NCI-H2107 (cell line): Measurements from ENCODE around the gene HIVEP3.
A peak's percentile ranks its signal among the peaks of the same experiment; 100 is the strongest.
"Not testable (repeated sequence)": the region's sequence is repeated elsewhere in the genome, so short reads cannot be mapped to it uniquely, and the experiment has no call there.

Experiments
- DNase-seq: peaks from one replicate; lab custom pipeline; 2025; lab: John Stamatoyannopoulos, UW

HIVEP3 gene

DNA sequence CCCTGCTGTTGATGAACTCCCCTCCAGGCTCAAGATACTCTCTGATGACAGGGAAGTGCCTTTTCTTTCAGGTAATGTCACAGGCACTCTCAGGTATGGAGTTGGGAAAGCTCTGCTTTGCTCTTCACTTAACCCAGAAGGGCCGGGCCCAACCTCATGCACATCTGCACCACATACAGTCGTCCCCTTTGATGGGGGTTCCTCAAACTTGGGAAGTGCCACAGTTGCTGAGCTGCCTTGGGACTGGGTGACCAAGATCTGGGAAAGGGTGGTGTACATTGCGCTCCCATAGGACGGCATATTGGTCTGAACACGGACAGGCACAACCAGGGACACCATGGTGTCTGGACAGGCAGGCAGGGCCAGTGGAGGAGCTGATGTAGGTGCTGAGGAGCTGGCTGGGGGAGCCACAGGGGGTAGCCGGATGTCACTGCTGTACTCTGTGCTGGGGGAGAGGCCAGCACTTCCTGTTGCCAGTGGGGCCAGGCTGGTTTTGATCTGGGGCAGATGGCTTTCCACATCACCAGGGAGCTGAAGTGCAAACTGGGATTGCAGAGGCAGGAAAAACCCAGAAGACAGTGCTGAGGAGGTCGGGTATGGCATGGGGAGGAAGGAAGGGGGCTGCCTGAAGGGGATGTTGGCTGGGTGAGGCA is 338.1 kb downstream of the HIVEP3 start:
- no peak for DNase-seq

DNA sequence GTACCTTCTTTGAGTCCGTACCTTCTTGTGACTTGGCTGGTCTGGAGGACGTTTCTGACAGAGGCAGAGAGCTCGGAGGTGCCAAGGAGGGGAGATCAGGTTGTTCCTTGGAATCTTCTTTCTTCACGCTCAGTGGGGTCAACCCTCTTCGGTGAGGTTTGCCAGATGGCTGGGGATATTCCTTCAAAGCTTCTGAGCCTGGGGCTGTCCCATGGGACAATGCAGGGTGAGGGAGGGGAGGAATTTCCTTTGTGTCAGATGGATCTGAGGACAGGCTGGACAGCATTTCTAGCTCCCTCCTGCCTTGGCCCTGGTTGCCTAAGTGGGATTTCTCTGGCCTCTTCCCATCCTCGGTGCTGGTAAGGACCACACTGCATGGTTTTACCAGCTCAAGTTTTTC is 338.7 kb downstream of the HIVEP3 start:
- DNase-seq = no peak

DNA sequence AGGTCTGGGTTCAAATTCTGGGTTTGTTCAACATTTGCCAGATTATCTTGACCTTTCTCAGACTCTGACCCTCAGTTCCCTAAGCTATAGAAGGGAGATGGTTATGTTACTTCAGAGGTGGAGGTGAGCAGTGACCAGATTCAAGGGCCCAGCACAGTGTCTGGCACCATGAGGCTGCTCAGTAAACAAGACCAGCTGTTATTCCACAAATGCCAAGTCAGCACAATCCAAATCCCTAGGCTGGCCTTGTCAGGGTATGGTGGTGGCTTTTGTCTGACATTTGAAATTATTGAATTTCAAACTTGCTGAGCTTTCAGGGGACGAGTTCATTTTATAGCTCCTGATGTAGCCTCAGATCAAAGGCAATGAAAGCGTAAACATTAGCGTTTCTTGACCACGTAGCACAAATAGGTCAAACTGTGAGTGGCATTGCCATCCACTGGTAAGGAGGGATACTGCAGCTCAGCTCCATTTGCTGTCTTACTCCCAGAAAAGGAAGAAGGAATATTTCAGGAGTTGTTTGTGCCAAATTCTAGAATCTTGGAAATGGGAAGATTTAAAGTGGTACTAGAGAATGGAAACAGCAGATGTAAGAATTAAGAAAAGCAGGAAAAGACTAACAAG is 339.9 kb downstream of the HIVEP3 start:
- no peak for DNase-seq

DNA sequence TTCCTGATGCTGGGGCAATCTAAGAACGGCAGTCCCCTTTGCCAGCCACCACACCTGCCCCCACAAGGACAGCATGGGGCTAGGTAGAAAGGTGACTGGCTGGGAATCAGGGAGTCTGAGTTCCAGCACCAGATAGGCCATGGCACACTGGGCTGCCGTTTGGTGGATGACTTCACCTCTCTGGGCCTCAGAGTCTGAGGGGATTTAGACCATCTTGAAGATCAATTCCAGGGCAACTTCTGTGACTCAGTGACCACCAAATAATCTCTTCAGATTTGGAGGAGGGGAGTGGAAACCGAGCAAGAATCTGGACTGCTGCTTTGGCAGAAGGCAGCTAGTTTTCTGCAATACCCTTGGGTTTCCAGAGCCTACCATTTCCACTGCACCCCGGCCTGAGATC is 342.1 kb downstream of the HIVEP3 start:
- no peak for DNase-seq

DNA sequence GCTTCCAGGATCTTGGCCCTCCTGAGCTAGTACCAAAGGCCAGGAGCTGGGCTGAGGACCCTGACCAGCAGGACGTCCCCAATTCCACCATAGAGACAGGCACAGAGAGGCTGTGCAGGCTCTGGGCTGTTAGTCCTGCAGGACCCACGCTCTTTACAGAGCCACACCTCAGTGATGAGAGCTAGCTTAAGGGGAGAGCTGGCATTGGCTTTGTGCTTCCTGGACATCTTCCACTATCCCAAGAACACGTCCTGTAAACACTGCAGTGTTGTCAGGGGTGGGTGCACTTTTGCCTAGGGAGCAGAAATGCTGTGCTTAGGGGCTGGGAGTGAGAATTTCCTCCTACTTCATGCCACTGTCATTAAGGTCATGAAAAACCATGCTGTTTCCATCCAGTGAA is 342.5 kb downstream of the HIVEP3 start:
- no peak for DNase-seq

DNA sequence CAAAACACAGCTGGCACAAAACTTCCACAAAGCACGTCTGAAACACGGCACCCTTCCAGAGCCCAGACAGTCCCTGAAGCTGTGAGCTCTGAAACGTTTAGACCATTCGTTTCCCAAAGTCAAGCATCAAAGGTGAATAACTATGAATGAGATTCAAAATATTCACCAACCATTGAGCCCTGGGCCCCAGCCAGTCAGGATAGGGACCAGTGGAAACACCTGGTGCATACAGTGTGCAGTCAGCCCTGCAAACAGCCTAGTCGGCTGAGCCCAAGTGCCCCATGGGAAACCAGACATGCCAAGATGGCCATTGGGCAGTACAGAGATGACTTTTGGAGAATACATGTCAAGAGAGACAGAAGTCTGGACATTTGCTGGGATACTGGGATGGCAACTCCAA is 343.9 kb downstream of the HIVEP3 start:
- DNase-seq = no peak

DNA sequence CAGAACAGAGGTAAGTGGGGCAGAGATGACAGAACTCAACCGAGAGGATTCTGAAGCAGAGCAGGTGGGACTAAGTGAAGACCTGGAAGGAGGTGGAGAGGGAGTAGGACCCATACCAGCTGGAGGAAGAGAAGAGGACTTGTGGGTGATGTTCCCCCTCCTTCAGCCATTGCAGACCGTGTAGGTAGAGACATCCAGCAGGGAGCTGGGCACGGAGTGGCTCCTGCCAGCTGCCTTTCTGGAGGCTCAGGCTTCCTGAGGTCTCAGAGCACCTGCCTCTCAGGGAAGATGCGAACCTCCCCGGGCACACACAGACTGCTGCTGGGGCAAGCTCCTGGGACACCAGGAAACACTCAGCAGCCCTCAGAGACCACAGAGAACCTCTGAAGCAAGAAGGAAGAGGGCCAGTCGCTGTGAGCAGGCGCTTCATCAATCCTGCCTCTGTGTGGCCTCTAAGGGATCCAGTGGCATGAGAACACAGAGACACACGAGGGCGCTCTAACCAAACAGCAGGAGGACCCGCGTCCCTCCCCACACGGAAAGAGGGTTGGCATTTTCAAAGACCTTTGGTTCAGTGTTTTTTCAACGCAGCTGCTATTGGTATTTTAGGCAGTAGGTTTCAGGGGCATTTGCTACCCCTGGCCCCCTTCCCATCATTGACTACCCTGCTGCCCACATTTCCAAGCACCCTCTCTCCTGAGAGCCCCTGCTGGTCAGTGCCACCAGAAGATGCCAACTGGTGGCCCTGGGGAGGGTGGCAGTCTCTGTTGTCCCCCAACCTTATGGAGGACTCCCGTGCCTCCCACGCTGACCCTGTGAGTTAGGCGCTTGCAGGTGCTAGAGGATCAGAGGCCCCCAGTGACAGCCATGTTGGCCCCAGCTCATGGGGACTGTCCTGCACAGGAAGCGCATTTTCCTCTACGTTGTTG is 344.7 kb downstream of the HIVEP3 start:
- DNase-seq = peak; percentile 97

DNA sequence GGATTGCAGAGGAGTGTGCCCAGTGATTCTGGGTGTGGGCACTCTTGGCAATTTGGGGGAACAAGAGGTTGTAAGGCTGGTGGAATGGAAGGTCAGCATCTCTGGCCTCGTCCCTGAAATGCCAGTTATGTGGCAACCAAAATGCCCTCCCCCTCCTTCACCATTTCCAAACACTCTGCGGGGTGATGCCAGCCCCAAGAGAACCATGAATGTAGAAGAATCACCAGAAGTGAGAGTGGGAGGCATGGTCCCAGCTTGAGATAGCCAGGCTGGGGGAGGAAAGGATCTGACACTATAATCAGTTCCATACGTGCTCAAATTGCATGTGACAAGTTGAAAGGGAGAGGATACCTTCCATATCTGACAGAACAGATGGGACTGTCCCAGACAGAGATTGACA is 345.5 kb downstream of the HIVEP3 start:
- DNase-seq = no peak

DNA sequence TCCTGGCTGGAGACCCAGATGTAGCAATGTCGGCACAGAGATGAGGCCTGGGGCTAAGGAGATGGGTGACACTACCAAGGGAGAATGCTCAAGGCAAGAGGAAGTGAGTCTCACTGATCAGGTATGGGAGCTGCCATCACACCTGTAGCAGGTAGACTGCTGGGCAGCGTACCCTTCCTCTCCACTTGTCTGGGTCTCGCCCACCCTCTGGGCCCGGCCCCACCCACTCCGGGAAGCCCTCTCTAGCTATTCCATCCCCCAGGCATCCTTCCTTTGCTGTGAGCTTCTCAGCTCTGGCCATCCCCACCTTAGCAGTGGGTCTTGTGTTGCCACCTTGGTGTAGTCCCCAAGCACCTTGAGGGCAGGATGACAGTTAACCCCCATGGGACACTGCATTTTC is 346.5 kb downstream of the HIVEP3 start:
- DNase-seq = no peak

DNA sequence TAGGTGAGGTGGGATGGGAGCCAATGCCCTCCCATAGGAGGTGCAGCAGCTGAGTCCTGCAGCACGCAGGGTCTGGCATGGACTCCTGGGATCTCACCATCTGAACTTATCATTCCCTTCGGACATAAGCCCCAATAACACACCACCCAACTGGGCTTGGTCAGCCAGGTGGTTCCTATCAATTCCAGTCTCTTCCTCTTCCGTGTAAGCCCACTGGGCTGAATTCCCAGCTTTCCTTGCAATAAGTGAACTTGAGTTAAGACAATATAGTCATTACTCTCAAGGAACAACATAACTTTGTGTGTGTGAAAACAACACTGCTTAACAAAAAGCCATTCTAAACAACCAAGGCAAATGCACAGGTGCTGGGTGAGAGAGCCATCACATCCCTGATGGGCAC is 347.7 kb downstream of the HIVEP3 start:
- no peak for DNase-seq

DNA sequence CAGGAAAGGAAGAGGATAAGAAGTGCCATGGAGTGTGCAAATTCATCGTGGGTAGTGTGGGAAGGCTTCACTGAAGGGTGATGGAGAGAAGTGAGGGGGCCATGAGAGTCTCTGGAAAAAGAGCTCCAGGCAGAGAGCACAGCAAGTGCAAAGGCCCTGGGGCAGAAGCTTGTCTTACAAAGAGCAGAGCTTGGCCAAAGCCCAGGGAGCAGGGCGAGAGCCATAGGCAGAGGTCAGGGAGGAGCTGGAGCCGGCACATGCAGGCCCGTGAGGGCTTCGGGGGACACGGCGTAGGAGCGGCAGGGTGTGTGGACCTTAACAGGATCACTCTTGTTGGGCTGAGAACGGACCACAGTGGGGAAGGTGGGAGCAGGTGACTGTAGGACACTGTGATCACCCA is 350.5 kb downstream of the HIVEP3 start:
- DNase-seq = no peak

DNA sequence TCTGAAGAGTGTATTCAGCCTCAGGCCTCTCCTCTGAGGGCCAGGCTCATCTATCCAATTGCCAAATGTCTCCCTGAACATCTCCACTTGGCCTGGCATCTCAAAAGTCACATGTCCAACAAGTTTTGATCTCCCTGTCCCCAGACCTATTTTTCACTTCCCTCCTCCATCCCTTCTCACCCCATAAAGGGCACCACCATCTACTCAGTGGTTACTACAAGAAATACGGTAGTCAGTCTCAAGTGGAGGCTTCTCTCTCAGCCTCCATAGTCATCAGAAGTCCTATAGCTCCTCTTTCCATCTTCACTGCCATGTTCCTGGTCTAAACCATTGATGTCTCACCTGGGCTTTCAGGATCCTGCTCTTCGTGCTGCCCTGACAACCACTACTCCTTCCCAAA is 351.8 kb downstream of the HIVEP3 start:
- no peak for DNase-seq

DNA sequence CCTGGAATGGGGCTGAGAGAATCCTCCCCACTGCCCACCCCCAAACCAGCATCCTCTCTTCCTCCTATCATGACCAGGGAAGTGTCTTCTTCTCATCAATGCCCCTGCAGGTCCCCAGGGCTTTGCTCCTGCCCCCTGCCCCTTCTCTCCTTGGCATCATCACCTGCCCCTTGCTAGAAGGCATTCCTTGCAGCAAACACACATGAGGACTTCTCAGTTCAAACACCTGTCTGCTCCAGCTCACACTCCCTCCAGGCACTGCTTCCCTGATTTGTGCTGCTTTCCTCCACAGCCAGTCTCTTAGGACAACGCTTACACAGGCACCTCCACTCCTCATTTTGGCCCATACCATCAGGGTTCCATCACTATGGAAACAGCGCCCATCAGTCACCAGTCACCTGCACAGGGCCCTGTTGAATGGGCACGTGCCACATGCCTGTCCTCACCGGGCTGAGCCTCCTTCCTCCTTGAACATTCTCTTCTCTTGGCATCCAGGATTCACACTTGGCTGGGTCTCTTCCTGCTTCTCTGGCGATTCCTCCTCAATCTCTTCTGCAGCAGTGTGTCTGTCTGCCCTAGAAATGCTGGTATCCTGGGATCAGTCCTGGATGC is 352.3 kb downstream of the HIVEP3 start:
- no peak for DNase-seq

DNA sequence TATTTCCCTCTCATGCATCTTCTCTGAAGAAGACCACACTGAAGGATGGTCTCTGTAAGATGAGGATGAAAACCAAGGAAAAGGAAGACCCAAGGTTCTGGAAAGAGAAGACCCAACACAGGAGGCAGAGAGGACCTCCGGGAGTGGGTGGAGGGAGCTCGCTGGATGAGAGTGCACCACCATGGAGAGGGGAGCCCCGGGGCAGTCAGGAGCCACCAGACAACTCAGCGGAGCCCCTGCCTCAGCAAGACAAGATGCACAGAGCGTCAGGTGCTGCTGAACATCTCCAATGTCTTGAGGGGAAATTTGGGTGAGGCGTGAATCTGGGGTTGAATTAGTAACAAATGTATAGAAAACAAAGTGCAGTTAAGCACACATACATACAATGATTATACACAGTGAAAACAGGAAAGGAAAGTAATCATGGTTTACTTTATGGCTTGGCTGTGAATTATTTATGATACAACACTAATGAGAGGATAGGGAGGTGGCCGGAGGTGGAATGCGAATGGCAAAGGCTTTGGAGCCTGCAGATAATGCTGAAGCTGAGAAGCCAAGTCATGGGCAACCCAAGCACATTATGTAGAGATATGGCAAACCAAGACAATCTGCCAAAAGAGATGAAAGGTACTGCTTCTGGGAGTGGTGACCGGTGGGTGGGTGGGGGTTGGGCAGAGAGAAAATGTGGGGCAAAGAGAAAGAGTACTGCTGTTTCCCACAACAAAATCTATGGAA is 353.8 kb downstream of the HIVEP3 start:
- DNase-seq = no peak

DNA sequence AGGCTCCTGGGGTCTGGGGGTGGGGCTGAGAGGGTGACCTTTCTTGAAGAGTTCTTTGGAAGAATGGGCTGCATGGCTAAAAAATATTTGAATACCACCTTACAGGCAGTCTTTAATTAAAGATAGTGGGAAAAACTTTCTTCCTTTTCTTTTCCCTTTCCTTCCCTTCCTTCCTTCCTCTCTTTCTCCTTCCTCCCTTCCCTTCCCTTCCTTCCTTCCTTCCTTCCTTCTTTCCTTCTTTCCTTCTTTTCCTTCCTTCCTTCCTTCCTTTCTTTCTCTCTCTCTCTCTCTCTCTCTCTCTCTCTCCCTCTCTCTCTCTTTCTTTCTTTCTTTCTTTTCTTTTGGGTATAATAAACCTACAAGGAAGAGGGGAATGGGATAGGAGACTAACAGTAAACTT is 356.4 kb downstream of the HIVEP3 start:
- DNase-seq = no peak

DNA sequence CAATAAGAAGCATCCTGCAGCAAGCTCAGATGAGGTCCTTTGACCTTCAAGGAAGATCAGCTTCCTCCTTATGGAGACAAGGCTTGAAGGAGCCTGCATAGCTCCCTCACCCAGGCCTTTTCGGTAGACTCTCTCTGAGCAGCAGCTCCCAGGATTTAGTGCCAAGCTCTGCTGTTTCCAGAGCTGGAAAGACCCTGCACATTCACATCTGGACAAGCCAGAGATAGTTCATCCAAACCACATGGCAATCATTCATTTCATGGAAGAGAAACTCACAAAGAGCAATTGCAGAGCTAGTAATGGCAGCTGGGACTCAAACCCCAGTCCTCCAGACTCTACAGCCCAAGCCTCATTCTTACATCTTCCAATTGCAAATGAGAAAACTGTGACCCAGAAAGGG is 357.8 kb downstream of the HIVEP3 start:
- no peak for DNase-seq

DNA sequence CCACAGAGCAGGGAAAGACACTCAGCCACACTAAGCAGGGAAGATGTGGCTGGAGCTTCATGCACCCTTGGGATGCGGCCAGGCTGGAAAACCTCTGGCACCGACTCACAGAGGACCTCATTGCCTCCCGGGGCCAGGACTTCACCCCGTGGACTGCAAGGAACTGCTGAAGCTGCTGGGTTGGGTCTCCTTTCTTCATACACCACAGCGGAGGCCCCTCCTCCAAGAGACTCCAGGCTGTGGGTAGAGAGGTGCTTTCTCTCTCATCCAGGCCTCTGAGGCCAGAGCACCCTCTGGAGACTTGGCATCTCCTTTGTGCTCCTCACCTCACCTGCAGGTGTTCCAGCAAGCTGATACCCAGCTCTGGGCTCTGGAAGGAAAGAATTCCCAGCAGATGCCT is 358.2 kb downstream of the HIVEP3 start:
- no peak for DNase-seq

DNA sequence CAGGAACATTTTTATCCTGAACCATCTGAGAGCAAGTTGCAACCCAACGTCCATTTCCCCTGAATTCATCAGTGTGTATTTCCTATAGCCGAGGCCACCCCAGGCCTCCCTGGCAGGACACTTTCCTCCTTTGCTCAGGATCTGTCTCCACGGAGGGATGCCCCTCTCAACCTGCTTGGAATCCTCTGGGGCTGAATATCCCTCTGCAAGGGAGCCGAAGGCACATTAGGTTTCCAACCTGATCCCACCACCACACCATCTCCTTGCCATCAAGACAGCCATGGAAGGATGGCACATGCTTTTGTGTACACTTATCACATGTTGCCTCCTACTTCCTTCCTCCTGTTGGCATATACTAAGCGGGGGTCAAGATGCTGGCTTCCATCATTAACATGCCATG is 359.4 kb downstream of the HIVEP3 start:
- DNase-seq = no peak

DNA sequence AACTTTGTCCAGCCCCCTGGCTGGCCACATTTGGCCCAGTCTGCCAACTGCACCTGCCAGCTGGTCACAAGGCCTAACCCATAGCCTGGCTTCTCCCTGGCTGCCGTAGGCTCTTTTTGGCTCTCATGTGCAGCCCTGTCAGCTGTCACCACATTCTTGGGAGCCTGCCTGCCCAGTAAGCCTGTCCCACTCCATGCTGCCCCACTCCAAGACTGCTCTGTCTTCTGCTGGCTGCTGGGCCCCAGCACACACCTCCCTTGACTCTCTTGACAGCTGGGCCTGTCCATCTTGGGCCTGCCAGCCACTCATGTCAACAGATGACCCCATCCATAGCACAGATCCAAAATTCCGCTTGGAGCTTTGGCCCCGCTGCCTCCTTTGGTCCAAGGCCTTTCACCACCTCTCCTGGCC is 360.0 kb downstream of the HIVEP3 start:
- DNase-seq = no peak

DNA sequence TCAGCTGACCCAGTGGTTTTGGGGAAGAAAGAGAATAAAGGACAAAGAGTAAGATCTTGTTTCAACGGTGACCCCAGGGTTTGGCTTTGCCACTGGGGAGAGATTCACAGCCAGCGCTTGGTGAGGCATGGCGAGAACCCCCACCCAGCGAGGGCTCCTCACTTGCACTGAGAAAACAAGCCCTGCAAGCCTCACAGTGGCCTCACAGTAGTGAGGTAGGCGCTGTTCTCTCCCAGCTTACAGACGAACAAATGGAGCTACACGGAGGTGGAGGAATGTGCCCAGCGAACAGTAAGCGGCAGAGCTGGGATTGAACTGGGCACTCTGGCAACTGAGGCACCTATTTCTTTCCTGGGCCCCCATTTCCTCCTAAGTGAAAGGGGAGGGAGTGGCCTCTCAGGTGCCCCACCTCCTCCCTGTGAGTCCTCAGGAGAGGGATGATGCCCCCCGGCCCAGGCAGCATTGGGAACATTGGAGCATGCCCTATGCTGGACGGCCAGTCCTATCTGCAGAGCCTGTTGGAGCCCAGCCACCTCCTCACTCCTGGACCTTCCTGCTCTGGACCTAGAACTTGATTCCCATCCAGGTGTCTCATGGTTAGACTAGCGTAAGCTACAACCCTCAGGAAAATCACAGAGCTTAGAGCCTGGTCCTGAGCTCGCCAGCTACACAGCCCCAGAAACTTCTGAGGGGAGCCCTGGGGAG is 360.8 kb downstream of the HIVEP3 start:
- no peak for DNase-seq

DNA sequence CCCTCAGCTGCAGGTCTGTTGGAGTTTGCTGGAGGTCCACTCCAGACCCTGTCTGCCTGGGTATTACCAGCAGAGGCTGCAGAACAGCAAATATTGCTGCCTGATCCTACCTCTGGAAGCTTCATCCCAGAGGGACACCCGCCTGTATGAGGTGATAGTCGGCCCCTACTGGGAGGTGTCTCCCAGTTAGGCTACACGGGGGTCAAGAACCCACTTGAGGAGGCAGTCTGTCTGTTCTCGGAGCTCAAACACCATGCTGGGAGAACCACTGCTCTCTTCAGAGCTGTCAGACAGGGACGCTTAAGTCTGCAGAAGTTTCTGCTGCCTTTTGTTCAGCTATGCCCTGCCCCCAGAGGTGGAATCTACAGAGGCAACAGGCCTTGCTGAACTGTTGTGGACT is 364.0 kb downstream of the HIVEP3 start:
- DNase-seq = not testable (repeated sequence)
